ENCODE data around the gene YTHDC2.
"Not testable (repeated sequence)": the region's sequence is repeated elsewhere in the genome, so short reads cannot be mapped to it uniquely, and the experiment has no call there.

The YTHDC2 gene

DNA sequence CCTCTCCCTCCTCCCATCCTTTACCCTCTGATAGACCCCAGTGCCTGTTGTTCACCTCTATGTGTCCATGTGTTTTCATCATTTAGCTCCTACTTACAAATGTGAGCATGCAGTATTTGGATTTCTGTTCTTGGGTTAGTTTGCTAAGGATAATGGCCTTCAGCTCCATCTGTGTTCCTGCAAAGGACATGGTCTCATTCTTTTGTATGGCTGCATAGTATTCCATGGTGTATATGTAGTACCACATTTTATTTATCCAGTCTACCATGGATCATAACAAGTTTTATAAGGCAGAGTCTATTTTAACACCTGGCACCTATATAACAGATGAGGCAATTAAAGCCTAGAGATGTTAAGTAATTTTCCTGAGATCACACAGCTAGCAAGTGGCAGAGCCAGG is 7.4 kb downstream of the YTHDC2 start:
- DNase-seq, result no peak

GRCh38 chr5:113523168-113523567 is 9.7 kb downstream of the YTHDC2 start:
- no peak for DNase-seq

DNA sequence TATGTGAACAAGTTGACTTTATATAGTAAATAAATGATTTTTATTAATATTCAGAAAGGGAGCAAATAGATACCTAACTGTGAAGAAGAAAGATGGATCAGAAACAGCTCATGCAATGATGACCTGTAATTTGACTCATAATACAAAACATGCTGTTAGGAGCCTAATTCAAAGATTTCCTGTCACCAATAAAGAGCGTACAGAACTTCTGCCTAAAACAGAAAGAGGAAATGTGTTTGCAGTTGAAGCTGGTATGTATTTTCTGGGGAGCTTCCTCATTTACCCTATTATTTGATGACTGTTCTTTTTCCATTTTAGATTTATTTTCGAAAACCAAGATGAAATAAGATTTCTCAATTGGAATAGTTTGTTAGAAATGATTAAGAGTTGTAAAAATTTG is 11.4 kb downstream of the YTHDC2 start:
- DNase-seq, result no peak

- DNase-seq, result no peak
Measured at GRCh38 chr5:113526421-113526820, 12.9 kb downstream of the YTHDC2 start.

GRCh38 chr5:113527746-113528145 is 14.3 kb downstream of the YTHDC2 start:
- DNase-seq, result no peak

DNA sequence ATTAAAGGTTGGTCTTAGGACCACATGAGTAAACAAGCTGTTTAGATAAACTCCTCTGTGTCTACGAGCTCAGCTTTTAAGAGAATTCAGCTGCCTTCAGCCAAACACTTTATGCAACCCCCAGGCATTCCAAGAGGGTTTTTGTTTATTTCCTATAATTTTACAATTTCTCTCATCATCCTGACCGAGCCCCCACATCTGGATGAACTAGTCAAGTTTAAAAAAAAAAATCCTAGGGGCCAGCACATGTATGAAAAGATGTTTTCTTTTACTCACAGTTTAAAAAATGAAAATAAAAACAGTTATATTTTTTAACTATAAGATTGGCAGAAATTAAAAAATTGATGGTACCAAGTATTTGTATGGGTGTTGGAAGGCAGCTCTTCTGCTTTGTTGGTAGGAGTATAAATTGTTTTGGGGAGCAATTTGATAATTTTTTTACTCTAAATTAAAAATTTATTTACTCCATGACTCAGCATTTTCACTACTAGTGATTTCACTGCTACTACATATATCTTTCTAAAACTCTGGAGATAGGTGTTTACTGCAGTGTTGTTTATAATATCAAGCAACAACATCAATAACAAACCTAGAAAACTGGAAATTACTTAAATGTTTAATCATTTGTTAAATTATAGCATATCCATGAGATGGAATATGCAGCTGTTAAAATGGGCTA is 18.1 kb downstream of the YTHDC2 start:
- DNase-seq, result no peak

DNA sequence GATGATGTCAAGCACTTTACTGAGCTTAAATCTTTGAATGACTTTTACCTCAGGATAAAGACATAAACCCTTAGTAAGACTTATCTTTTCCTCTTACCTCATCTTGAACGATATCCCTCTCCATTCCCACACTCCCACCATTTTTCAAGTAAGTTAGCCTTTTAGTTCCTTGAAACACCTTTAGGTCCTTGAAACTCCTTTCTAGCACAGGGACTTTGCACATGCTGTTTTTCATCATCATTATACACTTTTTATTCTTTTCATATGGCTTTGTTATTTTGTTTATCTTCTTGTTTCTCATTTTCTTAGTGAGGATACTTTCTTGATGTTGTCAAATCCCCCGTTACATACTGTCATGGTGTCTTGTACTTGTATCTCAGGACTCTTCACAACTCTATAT is 24.8 kb downstream of the YTHDC2 start:
- DNase-seq, result no peak

GRCh38 chr5:113546703-113547183 is 33.2 kb downstream of the YTHDC2 start:
- no peak for DNase-seq

GRCh38 chr5:113548396-113548795 is 34.9 kb downstream of the YTHDC2 start:
- DNase-seq, result no peak

DNA sequence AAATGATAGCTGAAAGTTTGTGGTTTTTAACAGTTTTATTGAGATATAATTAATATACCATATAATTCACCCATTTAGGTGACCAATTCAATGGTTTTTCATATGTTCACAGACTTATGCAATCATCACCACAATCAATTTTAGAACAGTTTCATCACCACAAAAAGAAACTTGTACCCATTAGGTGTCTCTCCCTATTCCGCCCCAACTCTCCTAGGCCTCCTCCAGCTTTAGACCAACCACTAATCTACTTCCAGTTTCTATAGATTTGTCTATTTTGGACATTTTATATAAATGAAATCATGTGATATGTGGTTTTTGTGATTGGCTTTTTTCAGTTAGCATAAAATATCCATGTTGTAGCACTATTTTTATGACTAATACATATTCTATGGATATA is 38.6 kb downstream of the YTHDC2 start:
- DNase-seq, result no peak

DNA sequence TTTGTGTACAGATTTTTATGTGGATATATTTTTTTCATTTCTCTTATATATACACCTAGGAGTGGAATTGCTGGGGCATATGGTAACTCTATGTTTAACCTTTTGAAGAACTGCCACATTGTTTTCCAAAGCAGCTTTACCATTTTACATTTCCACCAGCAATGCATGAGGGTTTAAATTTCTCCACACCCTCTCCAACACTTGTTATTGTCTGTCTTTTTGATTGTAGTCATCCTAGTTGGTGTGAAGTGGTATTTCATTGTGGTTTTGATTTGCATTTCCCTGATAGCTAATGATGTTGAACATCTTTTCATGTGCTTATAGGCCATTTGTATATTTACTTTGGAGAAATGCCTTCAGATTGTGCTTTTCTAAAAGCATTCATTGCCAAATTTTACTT is 39.1 kb downstream of the YTHDC2 start:
- no peak for DNase-seq

DNA sequence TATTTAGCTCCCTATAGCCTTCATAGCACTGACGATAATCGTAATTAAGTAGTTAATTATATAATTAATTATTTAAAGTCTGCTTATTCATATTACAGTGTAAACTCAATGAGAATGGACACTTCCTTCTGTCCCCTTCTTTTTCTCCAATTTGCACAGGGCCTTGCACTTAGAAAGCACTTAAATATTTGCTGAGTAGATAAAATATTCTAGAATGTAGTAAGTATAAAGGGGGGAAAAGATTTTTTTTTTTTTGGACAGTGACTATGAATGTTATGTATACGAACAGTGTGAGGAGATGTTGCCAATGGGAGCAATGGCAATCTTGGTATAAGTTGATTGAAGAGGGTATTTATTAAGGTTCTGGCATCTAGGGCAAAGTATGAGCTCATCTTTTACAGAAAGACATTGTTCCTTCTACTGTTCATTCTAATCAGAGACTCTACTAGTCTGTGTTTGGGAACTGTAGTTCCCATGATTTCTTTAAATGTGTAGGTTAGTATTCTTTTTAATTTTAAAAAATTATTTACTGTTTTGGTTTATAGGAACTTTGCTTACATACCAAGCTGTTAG is 49.4 kb downstream of the YTHDC2 start:
- DNase-seq, result no peak

DNA sequence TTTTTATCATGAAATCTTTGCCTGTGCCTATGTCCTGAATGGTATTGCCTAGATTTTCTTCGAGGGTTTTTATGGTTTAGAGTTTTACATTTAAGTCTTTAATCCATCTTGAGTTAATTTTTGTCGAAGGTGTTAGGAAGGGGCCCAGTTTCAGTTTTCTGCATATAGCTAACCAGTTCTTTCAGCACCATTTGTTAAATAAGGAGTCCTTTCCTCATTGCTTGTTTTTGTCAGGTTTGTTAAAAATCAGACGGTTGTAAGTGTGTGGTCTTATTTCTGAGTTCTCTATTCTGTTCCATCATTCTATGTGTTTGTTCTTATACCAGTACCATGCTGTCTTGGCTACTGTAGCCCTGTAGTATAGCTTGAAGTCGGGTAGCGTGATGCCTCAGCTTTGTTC is 55.9 kb downstream of the YTHDC2 start:
- no peak for DNase-seq

DNA sequence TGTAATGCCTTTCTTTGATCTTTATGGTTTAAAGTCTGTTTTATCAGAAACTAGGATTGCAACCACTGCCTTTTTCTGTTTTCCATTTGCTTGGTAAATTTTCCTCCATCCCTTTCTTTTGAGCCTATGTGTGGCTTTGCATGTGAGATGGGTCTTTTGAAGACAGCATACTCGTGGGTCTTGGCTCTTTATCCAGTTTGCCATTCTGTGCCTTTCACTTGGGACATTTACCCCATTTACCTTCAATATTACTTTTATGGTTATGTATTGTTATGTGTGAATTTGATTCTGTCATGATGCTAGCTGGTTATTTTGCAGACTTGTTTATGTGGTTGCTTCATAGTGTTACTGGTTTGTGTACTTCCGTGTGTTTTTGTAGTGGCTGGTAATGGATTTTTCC is 59.2 kb downstream of the YTHDC2 start:
- DNase-seq, result no peak

DNA sequence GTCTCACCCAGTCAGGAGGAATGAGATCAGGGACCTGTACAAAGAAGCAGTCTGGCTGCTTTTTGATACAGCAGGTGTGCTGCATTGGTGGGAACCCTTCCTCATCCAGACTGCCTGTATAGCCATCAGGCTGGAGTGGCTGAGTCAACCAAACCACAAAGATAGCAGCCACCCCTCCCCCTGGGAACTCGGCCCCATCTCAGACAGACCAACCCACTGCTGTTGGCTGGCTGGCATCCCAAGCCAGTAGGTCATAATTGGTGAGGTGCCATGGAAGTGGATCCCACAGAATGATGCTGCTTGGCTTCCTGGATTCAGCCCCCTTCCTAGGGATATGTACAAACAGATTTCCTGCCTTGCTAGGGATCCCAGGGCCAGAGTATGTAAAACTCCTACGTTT is 60.9 kb downstream of the YTHDC2 start:
- DNase-seq, result no peak

DNA sequence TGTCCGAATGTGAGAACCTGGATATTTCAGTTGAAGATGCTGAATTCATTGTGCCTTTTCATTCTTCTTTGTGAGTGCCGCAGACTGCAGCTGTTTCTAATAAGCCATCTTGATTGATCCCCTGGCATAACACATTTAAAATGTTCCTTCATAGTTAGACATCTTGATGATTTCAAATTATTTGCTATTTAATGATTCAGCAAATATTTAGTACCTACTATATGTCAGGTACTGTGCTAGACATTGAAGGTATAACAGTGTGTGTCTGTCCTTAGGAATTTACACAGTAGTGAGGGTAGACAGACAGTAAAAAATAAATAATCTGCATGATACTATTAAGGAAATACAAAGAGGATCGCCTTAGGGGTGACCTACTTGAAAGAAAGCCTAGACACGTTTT is 61.6 kb downstream of the YTHDC2 start:
- no peak for DNase-seq

DNA sequence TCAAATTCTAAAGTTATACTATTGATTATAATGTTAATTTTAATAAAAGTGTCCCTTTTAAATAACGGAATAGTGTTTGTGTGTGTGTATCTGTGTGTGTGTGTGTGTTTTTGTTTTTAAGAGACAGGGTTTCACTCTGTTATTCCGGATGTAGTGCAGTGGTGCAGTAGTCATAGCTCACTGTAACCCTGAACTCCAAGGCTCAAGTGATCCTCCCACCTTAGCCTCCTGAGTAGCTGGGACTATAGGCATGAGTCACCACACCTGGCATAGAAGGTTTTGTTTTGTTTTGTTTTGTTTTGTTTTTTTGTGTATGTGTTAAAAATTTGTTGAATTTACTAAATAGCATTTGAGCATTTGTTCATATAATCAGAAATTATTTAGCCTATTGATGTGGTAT is 64.6 kb downstream of the YTHDC2 start:
- DNase-seq, result no peak

DNA sequence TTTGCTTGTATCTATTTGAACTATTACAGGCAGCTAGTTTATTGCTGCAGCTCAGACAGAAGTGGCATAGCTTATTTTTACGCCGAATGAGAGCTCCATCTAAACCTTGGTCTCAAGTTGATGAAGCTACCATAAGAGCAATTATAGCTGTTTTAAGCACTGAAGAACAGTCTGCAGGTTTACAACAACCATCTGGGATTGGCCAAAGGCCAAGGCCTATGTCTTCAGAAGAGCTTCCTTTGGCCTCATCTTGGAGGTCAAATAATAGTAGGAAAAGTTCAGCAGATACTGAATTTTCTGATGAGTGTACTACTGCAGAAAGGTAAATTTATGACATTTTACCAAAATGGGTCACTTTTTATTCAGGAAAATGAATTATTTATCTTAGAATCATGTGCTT is 67.9 kb downstream of the YTHDC2 start:
- no peak for DNase-seq

- no peak for DNase-seq
Measured at GRCh38 chr5:113598150-113598549, 84.7 kb downstream of the YTHDC2 start.

DNA sequence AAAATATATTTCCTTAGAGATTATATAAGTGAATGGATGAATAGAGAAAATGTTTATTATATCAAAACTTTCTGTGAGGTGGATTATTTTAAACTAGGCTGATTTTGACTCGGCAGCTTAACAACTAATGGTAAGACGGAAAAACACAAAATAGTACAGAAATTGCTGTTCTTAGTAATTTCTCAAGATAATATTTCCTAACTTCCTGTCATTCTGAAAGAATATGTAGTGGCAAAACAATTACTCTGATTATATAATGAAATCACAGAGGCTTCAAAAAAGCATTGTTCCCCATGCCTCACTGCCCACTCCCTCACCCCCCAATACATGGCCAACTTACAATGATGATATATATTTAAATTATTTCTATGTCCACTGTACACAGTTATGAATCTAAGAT is 85.4 kb downstream of the YTHDC2 start:
- no peak for DNase-seq

GRCh38 chr5:113600255-113600905 is 86.9 kb downstream of the YTHDC2 start:
- no peak for DNase-seq

DNA sequence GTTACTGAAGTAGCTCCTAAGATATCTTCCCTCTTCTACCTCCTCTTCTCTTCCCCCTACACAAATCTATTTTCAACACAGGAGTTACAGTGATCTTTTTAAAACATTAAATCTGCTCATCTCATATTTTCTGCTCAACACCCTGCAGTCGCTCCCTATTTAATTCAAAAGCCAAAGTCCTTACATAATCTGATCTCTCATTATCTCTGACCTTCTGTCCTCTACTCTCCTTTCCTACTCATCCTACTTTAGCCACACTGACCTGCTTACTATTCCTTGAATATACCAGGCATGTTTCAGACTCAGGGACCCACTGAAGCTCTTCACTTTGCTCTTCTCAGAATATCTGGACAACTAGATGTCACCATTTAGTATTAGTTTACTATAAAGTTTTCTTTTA is 87.9 kb downstream of the YTHDC2 start:
- DNase-seq, result no peak

- not testable (repeated sequence) for DNase-seq
Measured at GRCh38 chr5:113603246-113603645, 89.8 kb downstream of the YTHDC2 start.

GRCh38 chr5:113606298-113607134 is 93.0 kb downstream of the YTHDC2 start:
- peak; percentile 59 for DNase-seq
